HS-5 (cell line): ENCODE data around the gene RIN1.
"Not testable (repeated sequence)": the region's sequence is repeated elsewhere in the genome, so short reads cannot be mapped to it uniquely, and the experiment has no call there.

Experiments
- DNase-seq: peaks from one replicate; pipeline ENCODE4 v3.0.0-alpha.2; 2012; ENCODE audit warnings: low read depth

RIN1 gene

GRCh38 chr11:66333896-66334604, 2.2 kb downstream of the RIN1 start:
- DNase-seq, result no peak

GRCh38 chr11:66333220-66333877, 2.9 kb downstream of the RIN1 start:
- no peak for DNase-seq

GRCh38 chr11:66332371-66333219, 3.6 kb downstream of the RIN1 start:
- no peak for DNase-seq

GRCh38 chr11:66331542-66332370, 4.5 kb downstream of the RIN1 start:
- no peak for DNase-seq

- DNase-seq, result no peak
Observed at GRCh38 chr11:66330931-66331330, 5.3 kb downstream of the RIN1 start.

GRCh38 chr11:66329165-66329673, 7.0 kb downstream of the RIN1 start:
- DNase-seq, result no peak

GRCh38 chr11:66328302-66329144, 7.7 kb downstream of the RIN1 start:
- DNase-seq, result peak; percentile 63

- DNase-seq, result no peak
Observed at GRCh38 chr11:66328031-66328301, 8.3 kb downstream of the RIN1 start.

- peak; percentile 61 for DNase-seq
Observed at GRCh38 chr11:66327171-66328030, 8.8 kb downstream of the RIN1 start.

- no peak for DNase-seq
Observed at GRCh38 chr11:66326261-66327111, 9.7 kb downstream of the RIN1 start.

GRCh38 chr11:66325263-66325671, 11.0 kb downstream of the RIN1 start:
- no peak for DNase-seq

- DNase-seq, result no peak
Observed at GRCh38 chr11:66324664-66325063, 11.6 kb downstream of the RIN1 start.

- DNase-seq, result no peak
Observed at GRCh38 chr11:66323684-66324083, 12.6 kb downstream of the RIN1 start.

- DNase-seq, result no peak
Observed at GRCh38 chr11:66322732-66323427, 13.4 kb downstream of the RIN1 start.

- no peak for DNase-seq
Observed at GRCh38 chr11:66321606-66322005, 14.6 kb downstream of the RIN1 start.

GRCh38 chr11:66320748-66321147, 15.5 kb downstream of the RIN1 start:
- DNase-seq, result not testable (repeated sequence)

GRCh38 chr11:66320289-66320688, 15.9 kb downstream of the RIN1 start:
- DNase-seq, result not testable (repeated sequence)

GRCh38 chr11:66318600-66318970, 17.6 kb downstream of the RIN1 start:
- DNase-seq, result no peak
